ENCODE measurements around the gene OR4F15.
"Not testable (repeated sequence)": the region's sequence is repeated elsewhere in the genome, so short reads cannot be mapped to it uniquely, and the experiment has no call there.

Gene OR4F15
- long read RNA-seq, donor 1 = 0 reads
- long read RNA-seq, donor 2 = 0 reads
- long read RNA-seq, donor 3 = 0 reads
- long read RNA-seq, donor 4 = 0 reads
- long read RNA-seq, donor 5 = 0 reads
- long read RNA-seq, donor 6 = 0 reads
- long read RNA-seq, donor 7 = 0 reads
- long read RNA-seq, donor 8 = 0 reads

- no peak for DNase-seq
Measured at GRCh38 chr15:101811902-101812301, at the start of gene OR4F15. TSS of gene OR4F15 (plus strand) at chr15:101812202. CDS start at chr15:101818187, 5,985 bp downstream.

- not testable (repeated sequence) for DNase-seq
Measured at GRCh38 chr15:101764669-101765339, 47.2 kb upstream of the OR4F15 start.

- not testable (repeated sequence) for DNase-seq
Measured at GRCh38 chr15:101765340-101765671, 46.7 kb upstream of the OR4F15 start.

- no peak for DNase-seq
Measured at GRCh38 chr15:101765772-101766456, 46.1 kb upstream of the OR4F15 start.

GRCh38 chr15:101767083-101767640, 44.8 kb upstream of the OR4F15 start:
- DNase-seq = not testable (repeated sequence)

- no peak for DNase-seq
Measured at GRCh38 chr15:101772921-101773320, 39.1 kb upstream of the OR4F15 start.

- no peak for DNase-seq
Measured at GRCh38 chr15:101773496-101774100, 38.4 kb upstream of the OR4F15 start.

GRCh38 chr15:101775136-101775535, 36.9 kb upstream of the OR4F15 start:
- DNase-seq = no peak

GRCh38 chr15:101778576-101778975, 33.4 kb upstream of the OR4F15 start:
- DNase-seq = not testable (repeated sequence)

- not testable (repeated sequence) for DNase-seq
Measured at GRCh38 chr15:101780225-101780624, 31.8 kb upstream of the OR4F15 start.

- DNase-seq = no peak
Measured at GRCh38 chr15:101781928-101782327, 30.1 kb upstream of the OR4F15 start.

GRCh38 chr15:101784644-101785043, 27.4 kb upstream of the OR4F15 start:
- no peak for DNase-seq

- DNase-seq = not testable (repeated sequence)
Measured at GRCh38 chr15:101786422-101786821, 25.6 kb upstream of the OR4F15 start.

GRCh38 chr15:101788001-101788400, 24.0 kb upstream of the OR4F15 start:
- DNase-seq = not testable (repeated sequence)

- DNase-seq = not testable (repeated sequence)
Measured at GRCh38 chr15:101788503-101789269, 23.3 kb upstream of the OR4F15 start.

- DNase-seq = not testable (repeated sequence)
Measured at GRCh38 chr15:101790748-101791147, 21.3 kb upstream of the OR4F15 start.

- not testable (repeated sequence) for DNase-seq
Measured at GRCh38 chr15:101793981-101794380, 18.0 kb upstream of the OR4F15 start.

GRCh38 chr15:101795455-101795854, 16.5 kb upstream of the OR4F15 start:
- no peak for DNase-seq

- no peak for DNase-seq
Measured at GRCh38 chr15:101799665-101800064, 12.3 kb upstream of the OR4F15 start.

GRCh38 chr15:101801048-101801447, 11.0 kb upstream of the OR4F15 start:
- DNase-seq = no peak

- DNase-seq = no peak
Measured at GRCh38 chr15:101803209-101803608, 8.8 kb upstream of the OR4F15 start, which contains the start of gene OR4F6. TSS of gene OR4F6 (plus strand) at chr15:101803509. CDS start at chr15:101805720, 2,211 bp downstream.

GRCh38 chr15:101803676-101804075, 8.3 kb upstream of the OR4F15 start:
- no peak for DNase-seq

Data from right kidney (tissue), 9 donors.